GM21381 (cell line): Measurements from ENCODE around the gene HOXC6.

Source experiments
- ATAC-seq: cut with Tn5 transposase; IDR thresholded peaks from one replicate; pipeline ENCODE4 v1.9.1; 2021; ENCODE audit warnings: mild to moderate bottlenecking, moderate library complexity; ENCODE audit not compliant: unreplicated experiment

The HOXC6 gene

DNA sequence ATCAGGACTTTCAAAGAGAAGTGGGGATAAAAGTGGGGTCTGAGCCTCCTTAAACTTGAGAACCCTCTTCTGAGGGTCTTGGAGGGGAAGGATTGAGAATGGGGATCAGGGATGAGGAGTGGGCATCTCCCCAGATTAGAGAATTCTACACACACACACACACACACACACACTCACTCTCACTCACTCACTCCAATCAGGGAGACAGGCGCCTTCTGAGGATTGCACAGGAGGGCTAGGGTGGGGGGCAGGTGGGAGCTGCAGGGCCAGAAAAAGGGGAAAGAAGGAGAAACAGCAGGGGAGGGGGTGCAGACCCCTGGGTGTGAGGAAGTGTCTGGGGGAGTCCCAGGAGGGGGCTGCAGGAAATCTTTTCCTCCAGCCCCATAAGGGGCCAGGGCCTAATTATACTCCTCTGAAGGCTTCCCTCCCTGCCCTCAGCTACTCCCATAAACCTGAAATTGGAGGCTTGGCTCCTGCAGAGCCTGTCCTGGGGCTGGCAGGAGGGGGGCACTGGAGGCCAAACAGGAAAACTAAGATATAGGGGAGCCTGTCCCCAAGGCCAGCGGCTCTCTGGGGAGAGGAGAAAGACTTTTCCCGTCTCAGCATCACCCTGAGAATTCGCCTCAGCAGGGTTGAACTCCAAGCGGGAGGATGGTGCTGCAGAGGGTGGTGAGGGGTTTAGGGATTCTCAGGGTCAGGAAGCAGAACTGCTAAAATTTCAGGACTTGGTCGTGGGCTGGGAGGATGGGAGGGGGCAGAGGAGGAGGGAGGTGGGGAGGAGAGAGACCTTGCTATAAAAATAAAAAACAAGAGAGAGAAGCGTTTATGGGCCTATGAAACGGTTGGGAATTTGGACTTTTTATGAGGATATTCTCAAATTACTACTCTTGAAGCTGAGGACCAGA, 26.7 kb upstream of the HOXC6 start:
- ATAC-seq: no peak

DNA sequence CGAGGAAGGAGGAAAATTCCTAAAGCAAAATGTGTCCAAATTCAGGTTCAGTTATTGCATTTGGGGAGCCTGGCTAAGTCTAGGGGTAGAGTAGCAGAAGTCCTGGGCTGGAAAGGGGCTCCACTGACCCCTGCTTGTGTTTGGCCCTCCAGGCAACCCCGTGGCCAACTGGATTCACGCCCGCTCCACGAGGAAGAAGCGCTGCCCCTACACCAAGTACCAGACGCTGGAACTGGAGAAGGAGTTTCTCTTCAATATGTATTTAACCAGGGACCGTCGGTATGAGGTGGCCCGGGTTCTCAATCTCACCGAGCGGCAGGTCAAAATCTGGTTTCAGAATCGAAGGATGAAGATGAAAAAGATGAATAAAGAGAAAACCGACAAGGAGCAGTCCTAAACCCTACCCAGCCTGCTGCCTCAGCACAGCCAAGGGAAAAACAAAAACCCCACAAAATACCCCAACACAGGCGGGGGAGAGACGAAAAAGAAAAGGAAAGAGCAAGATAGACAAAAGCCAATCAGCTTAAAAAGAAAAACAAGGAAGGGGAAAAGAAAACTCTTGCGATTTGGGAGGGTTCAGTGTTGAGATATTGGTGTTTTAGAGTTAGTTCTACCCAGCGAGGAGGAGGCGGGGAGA, 25.8 kb upstream of the HOXC6 start:
- ATAC-seq: no peak

DNA sequence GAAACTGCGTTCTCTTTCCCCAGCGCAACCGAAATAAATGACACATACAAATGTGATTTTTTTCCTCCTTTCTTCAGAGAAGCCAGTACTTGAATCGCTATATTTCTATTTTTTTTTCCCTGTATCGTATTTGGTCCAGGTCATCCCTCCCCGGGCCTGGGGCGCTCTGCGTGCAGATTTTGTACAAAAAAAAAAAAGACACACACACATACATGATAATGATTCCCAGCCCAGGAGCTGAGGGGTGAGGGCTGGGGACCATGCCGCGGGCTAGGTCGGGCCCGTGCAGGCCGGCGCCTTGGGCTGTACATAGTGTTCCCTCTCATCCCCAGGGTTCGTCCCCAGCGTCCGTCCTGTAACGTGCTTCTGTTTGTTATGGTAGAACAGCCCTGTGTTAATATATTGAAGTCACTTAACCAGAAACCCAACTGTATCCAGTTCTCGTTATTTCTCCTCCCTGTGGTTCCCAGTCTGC, 25.3 kb upstream of the HOXC6 start:
- no peak for ATAC-seq

DNA sequence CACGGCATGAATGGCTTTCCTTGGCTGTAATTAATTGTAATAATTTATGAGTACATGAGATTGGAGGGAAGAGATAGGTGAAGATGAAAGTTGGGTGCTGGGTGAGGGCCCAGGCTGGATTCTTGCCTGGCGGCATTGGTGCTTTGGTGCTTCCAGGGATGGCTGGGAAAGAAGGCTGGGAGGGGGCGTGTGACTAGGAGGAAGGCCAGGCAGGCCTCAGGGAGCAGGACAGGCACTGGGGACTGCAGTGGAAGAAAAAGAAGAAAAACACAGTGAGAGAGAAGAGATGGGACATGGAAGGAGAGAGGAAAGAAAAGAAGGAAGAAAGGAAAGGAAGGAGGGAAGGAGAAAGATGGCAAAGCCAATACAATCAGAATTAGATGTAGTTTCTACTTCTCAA, 24.6 kb upstream of the HOXC6 start:
- no peak for ATAC-seq

DNA sequence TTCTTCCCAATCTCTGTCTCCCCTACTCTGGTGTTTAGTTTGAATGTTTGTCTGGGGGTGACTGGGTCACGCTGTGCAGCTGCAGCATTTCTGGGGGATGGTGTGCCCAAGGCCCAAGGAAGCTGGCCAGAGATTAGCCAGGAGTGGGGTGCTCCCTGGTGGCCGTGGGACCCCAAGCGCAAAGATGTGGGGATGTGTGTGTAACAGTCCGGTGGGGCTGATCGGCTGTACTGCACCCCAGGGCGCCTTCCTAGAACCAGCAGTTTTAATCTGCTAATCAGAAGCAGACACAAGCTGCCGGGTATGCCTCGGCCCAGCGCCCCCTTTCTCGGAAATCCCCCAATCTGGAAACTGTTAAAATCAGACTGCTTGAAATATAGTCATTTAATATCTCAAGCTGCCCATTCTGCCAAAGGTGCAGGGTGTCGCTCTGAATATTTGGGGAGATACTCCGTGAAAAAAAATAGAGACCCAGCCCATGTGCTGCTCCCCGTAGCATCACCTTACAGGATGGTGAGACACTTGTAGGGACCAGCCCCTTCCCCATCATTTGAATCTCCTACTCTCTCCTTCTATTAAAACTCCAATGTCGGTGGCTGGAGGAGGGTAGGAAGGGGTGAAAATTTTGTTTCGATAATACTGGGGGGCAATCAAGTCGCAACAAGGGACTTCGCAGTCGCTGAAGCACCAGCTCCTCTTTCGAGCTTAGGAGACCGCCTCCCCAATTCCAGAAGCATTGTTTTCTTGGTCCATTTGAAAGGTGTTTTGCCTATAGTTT, 24.0 kb upstream of the HOXC6 start:
- no peak for ATAC-seq

DNA sequence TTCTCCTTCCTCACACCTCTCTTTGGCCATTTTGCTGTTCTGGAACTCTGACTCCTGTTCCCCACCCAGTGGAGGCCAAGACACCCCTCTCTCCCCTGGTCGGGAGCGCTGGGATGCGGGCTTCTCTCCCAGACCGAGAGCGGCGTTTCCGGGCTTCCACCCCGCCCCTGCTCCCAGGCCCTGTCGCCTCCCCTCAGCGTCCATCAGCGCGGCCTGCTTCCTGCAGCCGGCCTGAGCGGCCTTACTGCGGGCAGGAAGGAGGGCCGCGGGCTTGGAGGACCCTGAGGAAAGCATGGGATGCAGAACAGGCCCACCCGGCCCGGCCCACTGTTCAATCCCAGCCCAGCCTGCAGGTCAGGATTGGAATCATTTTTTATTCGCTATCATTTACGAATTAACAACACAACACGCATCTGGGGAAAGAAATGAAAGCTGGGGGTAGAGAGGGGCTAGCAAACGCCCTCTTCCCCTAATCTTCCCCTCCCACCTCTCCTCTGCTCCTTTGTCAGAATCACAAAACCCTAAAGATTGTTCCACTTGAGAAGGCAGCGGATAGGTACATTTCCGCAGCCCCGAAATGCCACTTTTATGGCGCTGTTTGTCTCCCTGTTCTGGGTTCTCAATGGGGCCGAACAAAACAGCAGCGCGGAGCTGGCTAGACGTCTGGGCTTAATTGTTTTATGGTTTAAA, 23.3 kb upstream of the HOXC6 start:
- no peak for ATAC-seq

DNA sequence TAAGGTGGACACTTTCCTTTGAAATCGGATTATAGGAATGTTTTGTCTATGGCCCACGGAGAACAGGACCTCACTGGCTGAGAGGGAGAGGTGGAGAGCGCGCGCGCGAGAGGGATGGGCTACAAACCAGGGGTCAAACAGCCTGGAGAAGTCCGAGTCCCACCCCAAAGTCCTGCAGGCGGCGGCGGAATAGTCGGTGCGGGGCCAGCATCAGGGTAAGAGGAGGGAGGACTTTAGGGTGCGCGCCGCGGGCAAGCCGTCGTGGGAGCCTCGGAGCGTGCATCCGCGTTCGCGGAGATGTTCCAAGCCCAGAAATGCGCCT, 22.7 kb upstream of the HOXC6 start:
- ATAC-seq: no peak

DNA sequence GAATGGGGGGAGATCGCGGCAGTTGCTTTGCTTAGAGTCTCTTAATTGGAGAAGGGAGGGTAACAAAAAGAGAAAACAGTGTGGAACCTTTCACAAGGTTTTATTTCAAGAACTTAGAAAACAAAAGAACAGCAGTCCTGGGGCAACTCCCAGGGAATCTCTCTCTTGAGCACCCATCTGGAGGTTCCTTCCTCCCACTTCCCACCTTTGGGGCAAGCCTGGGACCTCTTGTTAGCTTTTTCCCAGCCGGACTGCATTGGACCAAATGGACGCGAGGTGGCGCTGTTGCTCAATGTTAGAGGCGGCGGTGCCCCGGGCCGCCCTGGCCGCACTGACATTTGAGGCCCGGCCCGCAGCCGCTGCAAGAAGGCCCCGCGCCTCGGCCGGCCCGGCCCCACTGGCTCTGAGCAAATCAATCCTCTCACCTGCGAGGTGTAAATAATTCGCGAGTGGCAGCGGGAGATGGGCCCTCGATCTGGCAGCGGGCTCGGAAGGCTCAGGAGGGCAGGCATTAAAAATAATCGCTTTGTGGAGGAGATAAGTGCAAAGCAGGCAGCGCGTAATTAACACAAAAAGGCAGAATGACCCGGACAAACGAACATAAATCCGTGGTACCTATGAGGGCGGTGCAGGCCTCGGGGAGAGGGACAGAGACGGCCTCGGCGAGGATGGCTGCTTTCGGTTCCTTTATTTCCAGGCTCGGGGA, 22.2 kb upstream of the HOXC6 start:
- peak; percentile 54 for ATAC-seq

DNA sequence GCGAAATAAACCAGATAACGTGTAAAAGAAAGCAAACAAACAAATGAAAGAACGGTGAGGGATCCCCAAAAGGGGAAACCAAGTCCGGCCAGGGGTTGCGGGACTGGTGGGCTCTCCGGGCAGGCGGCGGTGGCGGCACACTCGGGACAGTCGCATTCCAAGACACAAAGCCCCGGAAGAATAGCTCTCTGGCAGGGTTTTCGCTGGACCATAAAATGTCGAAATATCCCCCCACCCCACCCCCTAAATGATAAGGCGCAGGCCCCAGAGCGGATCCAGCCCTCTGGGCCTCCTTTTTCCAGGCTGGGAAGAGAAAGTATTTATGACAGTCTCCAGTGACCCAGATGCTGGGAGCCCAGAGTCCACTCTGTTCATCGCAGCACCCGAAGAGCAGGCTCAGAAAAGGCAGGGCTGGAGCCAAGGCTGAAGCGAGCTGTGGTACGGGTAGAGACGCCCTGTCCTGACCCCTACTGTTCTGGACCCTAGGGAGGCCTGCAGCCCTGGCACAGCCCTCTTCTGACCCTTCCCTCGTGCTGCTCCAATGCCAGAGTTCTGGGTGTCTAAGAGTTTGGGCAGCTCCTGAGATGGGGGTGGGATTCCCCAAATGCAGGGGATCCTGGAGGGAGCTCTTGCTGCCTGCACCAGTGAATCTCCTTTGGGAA, 21.6 kb upstream of the HOXC6 start:
- no peak for ATAC-seq

DNA sequence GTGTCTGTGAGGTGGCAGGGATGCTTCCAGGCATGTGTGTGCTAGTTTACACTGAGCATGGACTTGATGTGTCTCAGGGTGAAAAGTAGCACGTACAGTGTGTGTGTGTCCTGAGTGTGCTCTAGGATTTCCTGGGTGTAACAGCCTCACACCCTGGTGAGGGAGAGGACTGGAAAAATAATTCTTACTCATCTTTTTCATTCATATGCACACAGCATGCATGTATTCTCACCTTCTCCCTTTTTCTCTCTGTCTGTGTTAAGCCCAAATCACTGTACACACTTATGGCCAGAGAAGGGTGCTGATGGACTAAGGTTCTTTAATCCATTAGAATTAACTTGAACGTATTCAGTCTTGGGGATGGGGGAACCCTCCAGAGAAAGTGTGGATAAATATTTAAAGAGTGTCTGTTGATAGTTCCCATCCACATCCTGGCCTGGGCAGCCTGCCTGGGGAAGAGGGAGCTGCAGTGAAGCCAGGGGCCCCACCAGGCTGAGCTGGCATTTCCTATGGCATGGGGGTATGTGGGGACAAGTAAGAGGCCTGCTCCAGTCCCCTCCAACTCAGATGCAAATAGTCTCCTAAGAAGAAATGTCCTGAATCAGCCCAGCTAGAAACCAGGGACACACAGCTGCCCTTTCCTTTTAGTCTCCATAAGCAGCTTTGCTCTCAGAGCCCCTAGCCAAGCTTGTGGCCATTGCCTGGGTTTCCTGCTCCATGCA, 20.5 kb upstream of the HOXC6 start:
- ATAC-seq: no peak

DNA sequence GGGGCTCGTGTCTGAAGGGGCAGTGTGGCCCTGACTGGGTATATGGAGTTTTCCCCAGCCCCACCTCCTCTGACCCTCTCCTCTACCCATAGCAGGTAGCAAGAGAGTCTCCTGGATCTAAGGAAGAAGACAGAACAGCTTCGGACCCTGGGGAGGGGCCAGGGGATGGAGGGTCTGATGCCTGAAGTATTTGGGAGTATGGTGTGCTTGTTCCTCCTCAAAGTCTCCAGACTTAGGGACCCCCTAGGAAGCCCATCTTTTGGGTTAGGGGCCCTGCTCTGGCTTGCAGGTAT, 20.0 kb upstream of the HOXC6 start:
- ATAC-seq: no peak

DNA sequence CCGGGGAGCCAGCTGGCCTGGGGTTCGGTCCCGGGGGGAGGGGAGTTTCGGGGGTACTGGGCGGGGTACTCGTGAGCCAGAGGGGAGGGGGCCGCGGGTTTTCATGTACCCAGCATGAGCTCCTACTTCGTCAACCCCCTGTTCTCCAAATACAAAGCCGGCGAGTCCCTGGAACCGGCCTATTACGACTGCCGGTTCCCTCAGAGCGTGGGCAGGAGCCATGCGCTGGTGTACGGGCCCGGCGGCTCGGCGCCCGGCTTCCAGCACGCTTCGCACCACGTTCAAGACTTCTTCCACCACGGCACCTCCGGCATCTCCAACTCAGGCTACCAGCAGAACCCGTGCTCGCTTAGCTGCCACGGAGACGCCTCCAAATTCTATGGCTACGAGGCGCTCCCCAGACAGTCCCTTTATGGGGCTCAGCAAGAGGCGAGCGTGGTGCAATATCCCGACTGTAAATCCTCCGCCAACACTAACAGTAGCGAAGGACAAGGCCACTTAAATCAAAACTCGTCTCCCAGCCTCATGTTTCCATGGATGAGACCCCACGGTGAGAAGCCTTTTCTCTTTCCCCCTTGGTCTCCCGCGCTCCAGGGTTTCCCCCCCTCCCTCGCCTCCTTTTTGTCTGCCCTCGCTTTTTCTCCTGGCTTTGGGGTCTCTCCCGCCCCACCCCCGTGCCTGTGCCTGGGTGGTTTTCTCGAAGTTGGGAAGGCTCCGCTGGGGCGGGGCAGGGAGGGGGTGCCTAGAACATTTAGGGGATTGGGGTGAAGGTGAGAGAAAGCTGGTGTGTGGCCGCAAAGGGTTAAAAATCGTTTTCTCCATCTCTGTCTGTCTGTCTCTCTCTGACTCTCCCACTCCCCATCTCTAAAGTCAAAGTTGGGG, 18.8 kb upstream of the HOXC6 start:
- no peak for ATAC-seq

DNA sequence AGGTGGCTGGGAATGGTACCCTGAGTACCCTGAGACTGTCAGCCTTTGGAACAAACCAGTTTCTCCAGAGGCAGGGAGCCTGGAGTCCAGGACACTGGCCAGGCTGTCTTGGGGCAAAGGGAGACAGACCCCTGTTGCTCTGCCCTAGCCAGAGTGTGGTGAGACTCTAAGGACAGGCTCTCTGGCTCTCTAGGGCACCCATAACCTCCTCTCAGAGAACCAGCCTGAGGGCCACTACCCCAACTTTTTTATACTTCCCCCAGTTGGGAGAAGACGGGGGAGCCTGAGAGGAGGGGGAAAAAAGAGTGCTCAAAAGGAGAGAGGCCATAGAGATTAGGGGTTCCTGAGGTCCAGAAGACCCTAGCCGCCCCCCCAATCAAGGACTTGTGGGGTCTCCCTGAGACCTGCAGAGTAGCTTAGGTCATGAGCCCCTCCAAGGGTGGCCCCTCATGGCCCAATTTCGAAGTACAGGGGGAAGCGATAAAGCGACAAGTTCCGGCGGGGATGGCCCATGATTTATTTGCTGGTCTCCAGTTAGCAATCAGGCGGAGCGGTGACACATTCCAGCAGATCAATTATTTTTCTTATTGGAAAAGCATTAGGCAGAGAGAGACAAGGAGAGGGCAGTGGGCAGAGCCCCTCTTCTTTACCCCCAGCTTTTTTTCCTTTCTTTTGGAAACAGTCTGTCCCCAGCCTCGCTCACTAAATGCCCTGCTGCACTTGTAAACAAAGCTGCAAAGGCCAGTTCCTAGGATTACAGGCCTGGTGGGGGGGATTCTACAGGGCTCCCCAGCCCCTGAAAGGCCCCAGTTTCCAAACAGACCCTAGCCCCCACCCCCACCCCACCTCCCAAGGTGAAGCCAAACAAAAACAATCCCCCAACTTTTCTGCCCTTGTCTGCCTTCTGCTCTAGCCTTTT, 17.9 kb upstream of the HOXC6 start:
- ATAC-seq: no peak

DNA sequence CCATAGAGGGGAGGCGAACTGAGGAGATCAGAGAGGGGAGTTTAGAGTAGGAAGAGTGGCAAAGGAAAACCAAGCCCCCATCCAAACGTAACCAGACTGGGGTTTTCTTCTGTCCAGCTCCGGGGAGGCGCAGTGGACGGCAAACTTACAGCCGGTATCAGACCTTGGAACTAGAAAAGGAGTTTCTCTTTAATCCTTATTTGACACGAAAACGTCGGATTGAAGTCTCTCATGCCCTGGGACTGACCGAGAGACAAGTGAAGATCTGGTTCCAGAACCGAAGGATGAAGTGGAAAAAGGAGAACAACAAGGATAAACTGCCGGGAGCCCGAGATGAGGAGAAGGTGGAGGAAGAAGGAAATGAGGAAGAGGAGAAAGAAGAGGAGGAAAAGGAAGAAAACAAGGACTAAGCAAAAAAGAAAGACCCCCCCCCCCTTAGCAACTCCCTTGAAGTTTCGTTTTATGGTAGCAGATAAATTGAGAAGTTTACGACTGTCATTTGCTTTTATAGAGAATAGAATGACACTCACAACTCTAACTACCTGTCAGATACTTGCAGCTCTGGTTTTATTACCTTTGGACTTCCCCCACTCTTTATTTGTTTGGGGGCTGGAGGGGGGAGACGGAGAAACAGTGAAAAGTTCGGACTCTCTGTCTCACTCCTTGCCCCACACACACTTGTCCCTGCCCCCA, 17.1 kb upstream of the HOXC6 start:
- ATAC-seq: no peak

DNA sequence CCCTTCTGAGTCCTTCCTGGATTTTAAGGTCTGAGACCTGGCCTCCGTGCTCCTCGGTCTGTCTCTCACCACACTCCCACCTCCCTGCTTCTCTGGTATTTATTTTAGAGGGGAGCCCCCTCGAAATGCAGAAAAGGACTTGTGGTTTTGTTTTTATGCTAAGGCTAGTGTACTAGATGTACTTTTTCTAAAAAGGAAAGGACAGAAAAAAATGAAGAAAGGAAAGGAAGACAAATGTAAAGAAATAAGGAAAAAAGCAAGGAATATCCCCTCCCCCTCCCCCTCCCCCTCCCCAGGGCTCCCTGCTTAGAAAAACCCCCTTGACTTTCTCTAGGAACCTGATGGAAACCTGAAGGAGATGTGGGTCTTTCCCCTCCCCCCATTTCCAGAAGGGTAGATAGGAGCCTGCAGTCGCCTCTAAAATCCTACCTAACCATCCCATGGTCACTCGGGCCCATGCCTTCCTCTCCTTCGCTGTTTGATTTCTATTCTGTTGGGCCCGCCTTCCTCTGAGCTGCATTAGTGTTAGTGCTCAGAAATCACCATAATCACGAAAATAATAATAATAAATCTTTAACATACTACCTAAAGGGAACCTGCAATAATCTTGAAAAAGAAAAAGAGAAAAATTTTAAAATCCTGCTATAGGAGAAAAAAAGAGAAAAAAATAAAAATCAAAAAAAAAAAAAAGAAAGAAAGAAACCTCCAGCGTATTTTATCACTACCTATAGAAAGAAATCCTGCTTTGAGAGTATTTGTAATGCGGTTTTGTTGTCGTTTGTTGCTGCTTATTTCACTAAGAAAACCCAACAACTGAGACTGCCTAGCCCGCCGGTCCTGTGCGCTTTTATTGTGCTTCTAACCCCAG, 16.3 kb upstream of the HOXC6 start:
- no peak for ATAC-seq
